HEK293 (cell line): ENCODE measurements around the gene SLC39A11.

Source experiments
- CTCF ChIA-PET: fragments of 350-600 bp; formaldehyde crosslinking; extraction: SDS; loops from one replicate; lab custom pipeline; 2021; ENCODE audit warnings: antibody characterized with exemption; lab: Yijun Ruan, JAX
- POLR2A ChIA-PET: fragments of 300-600 bp; formaldehyde crosslinking; extraction: SDS; loops from one replicate; lab custom pipeline; 2020; ENCODE audit warnings: antibody characterized with exemption, inconsistent platforms; lab: Yijun Ruan, JAX
- H3K27ac ChIP-seq: fragments of 200-500 bp; sonication (Bioruptor generic); 2 replicates; pipeline ENCODE4 v1.5.1; 2014; ENCODE audit warnings: low read depth, low read length, control low read depth, inconsistent platforms; ENCODE audit errors: extremely low read depth
- H3K36me3 ChIP-seq, 2 experiments: fragments of 200-500 bp in 1 of 2; sonication (Bioruptor generic) in 1 of 2; 1 replicate in 1 of 2; 2 replicates in 1 of 2; pipeline ENCODE4 v1.5.1; 2014 to 2017; ENCODE audit warnings: inconsistent platforms in 2 of 2, low read length in 2 of 2; ENCODE audit not compliant: control insufficient read depth in 2 of 2, insufficient read depth in 1 of 2
- H3K4me1 ChIP-seq: fragments of 200-500 bp; sonication (Bioruptor generic); 2 replicates; pipeline ENCODE4 v1.5.1; 2014; ENCODE audit warnings: mild to moderate bottlenecking, low read length, inconsistent platforms; ENCODE audit not compliant: control insufficient read depth, insufficient read depth
- H3K4me3 ChIP-seq: 2 replicates; pipeline ENCODE4 v1.5.1; 2011; ENCODE audit warnings: low read depth, mild to moderate bottlenecking, control low read depth, low read length, moderate library complexity
- H3K9me3 ChIP-seq: fragments of 200-500 bp; sonication (Bioruptor generic); 2 replicates; pipeline ENCODE4 v1.5.1; 2014; ENCODE audit warnings: low read depth, low read length, inconsistent platforms; ENCODE audit not compliant: control insufficient read depth, insufficient read depth
- GLI2 ChIP-seq: fragments of 450-650 bp; formaldehyde crosslinking; IDR thresholded peaks from 2 replicates; pipeline ENCODE4; 2017; ENCODE audit warnings: missing biosample characterization, missing genetic modification characterization, low read depth, borderline replicate concordance
- KLF8 ChIP-seq: fragments of 450-650 bp; formaldehyde crosslinking; IDR thresholded peaks from 2 replicates; pipeline ENCODE4 v1.5.1; 2016; ENCODE audit warnings: missing biosample characterization, missing genetic modification characterization
- SP3 ChIP-seq: fragments of 450-650 bp; formaldehyde crosslinking; IDR thresholded peaks from 2 replicates; pipeline ENCODE4 v1.5.1; 2016; ENCODE audit warnings: missing biosample characterization, missing genetic modification characterization
- ZNF10 ChIP-seq: fragments of 450-650 bp; formaldehyde crosslinking; IDR thresholded peaks from 2 replicates; pipeline ENCODE4 v1.5.1; 2017; ENCODE audit warnings: missing biosample characterization, missing genetic modification characterization
- ZNF221 ChIP-seq: fragments of 450-650 bp; formaldehyde crosslinking; IDR thresholded peaks from 2 replicates; pipeline ENCODE4 v1.5.1; 2017; ENCODE audit warnings: missing biosample characterization, missing genetic modification characterization, borderline replicate concordance
- ZNF341 ChIP-seq: fragments of 450-650 bp; formaldehyde crosslinking; IDR thresholded peaks from 2 replicates; pipeline ENCODE4; 2016; ENCODE audit warnings: low read depth, missing biosample characterization, missing genetic modification characterization
- ZNF416 ChIP-seq: fragments of 450-650 bp; formaldehyde crosslinking; IDR thresholded peaks from 2 replicates; pipeline ENCODE4 v1.5.1; 2016; ENCODE audit warnings: missing biosample characterization, missing genetic modification characterization
- ZNF426 ChIP-seq: fragments of 450-650 bp; formaldehyde crosslinking; IDR thresholded peaks from 2 replicates; pipeline ENCODE4 v1.5.1; 2017; ENCODE audit warnings: missing biosample characterization, missing genetic modification characterization, mild to moderate bottlenecking, inconsistent platforms, moderate library complexity
- ZNF433 ChIP-seq: fragments of 450-650 bp; formaldehyde crosslinking; IDR thresholded peaks from 2 replicates; pipeline ENCODE4 v1.5.1; 2016; ENCODE audit warnings: missing biosample characterization, missing genetic modification characterization, low read depth
- ZNF501 ChIP-seq: fragments of 450-650 bp; formaldehyde crosslinking; IDR thresholded peaks from 2 replicates; pipeline ENCODE4 v1.5.1; 2016; ENCODE audit warnings: missing biosample characterization, missing genetic modification characterization
- ZNF544 ChIP-seq: fragments of 450-650 bp; formaldehyde crosslinking; IDR thresholded peaks from 2 replicates; pipeline ENCODE4 v1.5.0; 2017; ENCODE audit warnings: missing biosample characterization, missing genetic modification characterization
- ZNF621 ChIP-seq: fragments of 450-650 bp; formaldehyde crosslinking; IDR thresholded peaks from 2 replicates; pipeline ENCODE4 v1.5.1; 2017; ENCODE audit warnings: missing biosample characterization, missing genetic modification characterization
- ZNF664 ChIP-seq: fragments of 450-650 bp; formaldehyde crosslinking; IDR thresholded peaks from 2 replicates; pipeline ENCODE4 v1.5.1; 2016; ENCODE audit warnings: missing biosample characterization, missing genetic modification characterization
- ZNF776 ChIP-seq: fragments of 450-650 bp; formaldehyde crosslinking; IDR thresholded peaks from 2 replicates; pipeline ENCODE4 v1.5.0; 2017; ENCODE audit warnings: missing biosample characterization, missing genetic modification characterization, borderline replicate concordance
- ZNF830 ChIP-seq: fragments of 450-650 bp; IDR thresholded peaks from 2 replicates; pipeline ENCODE4 v1.5.0; 2018; ENCODE audit warnings: missing biosample characterization, missing genetic modification characterization, low read depth, mild to moderate bottlenecking, moderate library complexity
- TF ChIP-seq, protein P1 (sequence below): fragments of 450-650 bp; formaldehyde crosslinking; IDR thresholded peaks from 2 replicates; pipeline ENCODE4 v1.5.1; 2016; ENCODE audit warnings: missing biosample characterization, missing genetic modification characterization, low read depth
- TF ChIP-seq, protein P2 (sequence below): fragments of 450-650 bp; formaldehyde crosslinking; IDR thresholded peaks from 2 replicates; pipeline ENCODE4 v1.5.1; 2016; ENCODE audit warnings: missing biosample characterization, missing genetic modification characterization
- TF ChIP-seq, protein P3 (sequence below): fragments of 450-650 bp; formaldehyde crosslinking; IDR thresholded peaks from 2 replicates; pipeline ENCODE4 v1.5.1; 2016; ENCODE audit warnings: missing biosample characterization, missing genetic modification characterization
- TF ChIP-seq, protein P4 (sequence below): fragments of 450-650 bp; IDR thresholded peaks from 2 replicates; pipeline ENCODE4 v1.5.1; 2018; ENCODE audit warnings: missing biosample characterization, mild to moderate bottlenecking, missing genetic modification characterization
- TF ChIP-seq, protein P5 (sequence below): fragments of 450-650 bp; formaldehyde crosslinking; conservative IDR thresholded peaks from 2 replicates; pipeline ENCODE4 v1.5.1; 2016; ENCODE audit warnings: low read depth, missing biosample characterization, missing genetic modification characterization
- TF ChIP-seq, protein P6 (sequence below): fragments of 450-650 bp; formaldehyde crosslinking; IDR thresholded peaks from 2 replicates; pipeline ENCODE4 v1.5.1; 2016; ENCODE audit warnings: missing biosample characterization, missing genetic modification characterization

The SLC39A11 gene

DNA sequence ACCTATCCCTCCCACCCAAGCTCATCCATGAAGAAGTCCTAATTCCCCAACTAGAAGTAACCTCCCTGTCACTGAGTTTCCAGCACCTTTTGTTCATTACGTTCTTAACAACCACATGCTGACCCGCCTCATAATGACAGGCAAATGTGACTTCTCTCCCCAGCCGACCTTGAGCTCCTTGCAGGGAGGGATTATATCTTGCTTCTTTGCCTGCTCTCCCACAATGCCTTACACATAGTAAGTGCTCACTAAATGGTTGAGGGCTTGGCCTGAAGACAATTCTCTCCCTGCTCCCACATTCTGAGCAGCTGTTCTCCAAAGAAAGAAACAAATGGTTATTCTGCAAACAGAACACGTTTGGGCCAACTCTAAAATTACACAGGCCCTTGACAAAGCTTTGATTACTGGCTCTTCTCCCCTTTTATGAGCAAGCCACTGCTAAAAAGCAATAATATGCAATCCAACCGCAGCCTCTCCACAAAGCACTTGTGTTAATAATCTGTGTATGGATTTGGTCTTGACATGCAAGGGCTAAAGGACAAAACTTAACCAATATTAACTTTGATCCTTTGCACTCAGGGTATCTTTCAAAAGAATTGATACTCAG, 23.2 kb downstream of the SLC39A11 start:
- ChIA-PET CTCF (interaction anchor here (1.1 kb wide), 1 partner anchor 8 kb away, joined by 3 read pairs; no protein-coding TSS in a partner anchor), POLR2A (no interaction called here)
- no peak overlapping the region for H3K4me3 ChIP-seq
- no peak for TF ChIP-seq ZNF621 (tag by site-specific recombination)
- 0 out of 2 replicates have a peak, but pooled peaks have one; percentile 9 for TF ChIP-seq ZNF664
- H3K27ac ChIP-seq: no peak overlapping the region
- no peaks in the 10 kb centered on the region for H3K36me3 ChIP-seq
- peaks cover 2% of the 10 kb centered on the region for H3K4me1 ChIP-seq
- H3K9me3 ChIP-seq: no peaks in the 10 kb centered on the region

DNA sequence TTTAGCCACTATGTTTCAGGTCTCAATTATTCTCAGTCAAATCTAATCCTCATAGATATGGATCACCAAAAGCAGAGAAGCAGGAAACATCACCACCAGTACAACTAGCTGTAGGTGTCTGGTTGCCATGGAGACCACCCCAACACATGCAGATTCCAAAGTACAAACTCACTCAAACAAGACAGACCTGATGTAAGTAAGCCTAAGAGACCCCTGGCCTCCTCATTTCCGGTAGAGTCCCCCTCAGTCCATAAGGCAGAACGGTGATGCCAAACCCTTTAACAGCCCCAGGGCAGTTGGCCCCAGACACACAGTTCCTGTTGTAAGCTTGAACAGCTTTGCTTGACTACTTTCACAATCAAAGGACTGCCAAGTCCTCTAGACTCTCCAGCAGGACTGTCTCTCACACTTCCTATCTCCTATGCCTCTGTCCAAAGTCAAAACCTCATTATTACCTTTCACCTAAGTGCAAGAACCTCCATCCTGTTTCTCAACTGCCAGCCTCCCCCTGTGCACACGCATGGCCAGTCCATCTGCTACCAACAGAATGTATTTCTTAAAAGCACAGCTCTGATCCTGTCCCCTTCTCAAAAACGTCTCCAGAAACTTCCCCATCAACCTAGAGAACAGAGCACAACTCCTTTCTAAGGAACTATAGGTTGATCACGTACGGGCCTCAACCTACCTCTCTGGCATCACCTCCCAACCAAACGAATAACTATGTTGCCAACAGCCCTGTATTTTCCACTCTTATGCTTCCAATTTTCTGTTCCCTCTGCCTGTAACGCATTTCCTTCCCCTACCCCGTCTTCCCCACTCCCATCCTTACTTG, 23.9 kb downstream of the SLC39A11 start:
- TF ChIP-seq SP3 (tag by site-specific recombination) (no peak), ZNF776 (tag by site-specific recombination) (no peak), ZNF830 (tag by site-specific recombination) (no peak), ZNF416 (tag by site-specific recombination) (no peak), GLI2 (no peak), ZNF341 (tag by site-specific recombination) (no peak), ZNF426 (tag by site-specific recombination) (no peak), KLF8 (no peak), ZNF501 (tag by site-specific recombination) (no peak), ZNF10 (tag by site-specific recombination) (no peak), ZNF433 (tag by site-specific recombination) (no peak), ZNF544 (tag by site-specific recombination) (no peak), ZNF221 (no peak)
- TF ChIP-seq, protein P1, sequence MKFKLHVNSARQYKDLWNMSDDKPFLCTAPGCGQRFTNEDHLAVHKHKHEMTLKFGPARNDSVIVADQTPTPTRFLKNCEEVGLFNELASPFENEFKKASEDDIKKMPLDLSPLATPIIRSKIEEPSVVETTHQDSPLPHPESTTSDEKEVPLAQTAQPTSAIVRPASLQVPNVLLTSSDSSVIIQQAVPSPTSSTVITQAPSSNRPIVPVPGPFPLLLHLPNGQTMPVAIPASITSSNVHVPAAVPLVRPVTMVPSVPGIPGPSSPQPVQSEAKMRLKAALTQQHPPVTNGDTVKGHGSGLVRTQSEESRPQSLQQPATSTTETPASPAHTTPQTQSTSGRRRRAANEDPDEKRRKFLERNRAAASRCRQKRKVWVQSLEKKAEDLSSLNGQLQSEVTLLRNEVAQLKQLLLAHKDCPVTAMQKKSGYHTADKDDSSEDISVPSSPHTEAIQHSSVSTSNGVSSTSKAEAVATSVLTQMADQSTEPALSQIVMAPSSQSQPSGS (tag by site-specific recombination): no peak
- TF ChIP-seq, protein P2, sequence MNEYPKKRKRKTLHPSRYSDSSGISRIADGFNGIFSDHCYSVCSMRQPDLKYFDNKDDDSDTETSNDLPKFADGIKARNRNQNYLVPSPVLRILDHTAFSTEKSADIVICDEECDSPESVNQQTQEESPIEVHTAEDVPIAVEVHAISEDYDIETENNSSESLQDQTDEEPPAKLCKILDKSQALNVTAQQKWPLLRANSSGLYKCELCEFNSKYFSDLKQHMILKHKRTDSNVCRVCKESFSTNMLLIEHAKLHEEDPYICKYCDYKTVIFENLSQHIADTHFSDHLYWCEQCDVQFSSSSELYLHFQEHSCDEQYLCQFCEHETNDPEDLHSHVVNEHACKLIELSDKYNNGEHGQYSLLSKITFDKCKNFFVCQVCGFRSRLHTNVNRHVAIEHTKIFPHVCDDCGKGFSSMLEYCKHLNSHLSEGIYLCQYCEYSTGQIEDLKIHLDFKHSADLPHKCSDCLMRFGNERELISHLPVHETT (tag by site-specific recombination): no peak
- TF ChIP-seq, protein P3, sequence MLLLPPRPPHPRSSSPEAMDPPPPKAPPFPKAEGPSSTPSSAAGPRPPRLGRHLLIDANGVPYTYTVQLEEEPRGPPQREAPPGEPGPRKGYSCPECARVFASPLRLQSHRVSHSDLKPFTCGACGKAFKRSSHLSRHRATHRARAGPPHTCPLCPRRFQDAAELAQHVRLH (tag by site-specific recombination): no peak
- TF ChIP-seq, protein P4, sequence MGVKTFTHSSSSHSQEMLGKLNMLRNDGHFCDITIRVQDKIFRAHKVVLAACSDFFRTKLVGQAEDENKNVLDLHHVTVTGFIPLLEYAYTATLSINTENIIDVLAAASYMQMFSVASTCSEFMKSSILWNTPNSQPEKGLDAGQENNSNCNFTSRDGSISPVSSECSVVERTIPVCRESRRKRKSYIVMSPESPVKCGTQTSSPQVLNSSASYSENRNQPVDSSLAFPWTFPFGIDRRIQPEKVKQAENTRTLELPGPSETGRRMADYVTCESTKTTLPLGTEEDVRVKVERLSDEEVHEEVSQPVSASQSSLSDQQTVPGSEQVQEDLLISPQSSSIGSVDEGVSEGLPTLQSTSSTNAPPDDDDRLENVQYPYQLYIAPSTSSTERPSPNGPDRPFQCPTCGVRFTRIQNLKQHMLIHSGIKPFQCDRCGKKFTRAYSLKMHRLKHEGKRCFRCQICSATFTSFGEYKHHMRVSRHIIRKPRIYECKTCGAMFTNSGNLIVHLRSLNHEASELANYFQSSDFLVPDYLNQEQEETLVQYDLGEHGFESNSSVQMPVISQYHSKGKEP: no peak
- TF ChIP-seq, protein P5, sequence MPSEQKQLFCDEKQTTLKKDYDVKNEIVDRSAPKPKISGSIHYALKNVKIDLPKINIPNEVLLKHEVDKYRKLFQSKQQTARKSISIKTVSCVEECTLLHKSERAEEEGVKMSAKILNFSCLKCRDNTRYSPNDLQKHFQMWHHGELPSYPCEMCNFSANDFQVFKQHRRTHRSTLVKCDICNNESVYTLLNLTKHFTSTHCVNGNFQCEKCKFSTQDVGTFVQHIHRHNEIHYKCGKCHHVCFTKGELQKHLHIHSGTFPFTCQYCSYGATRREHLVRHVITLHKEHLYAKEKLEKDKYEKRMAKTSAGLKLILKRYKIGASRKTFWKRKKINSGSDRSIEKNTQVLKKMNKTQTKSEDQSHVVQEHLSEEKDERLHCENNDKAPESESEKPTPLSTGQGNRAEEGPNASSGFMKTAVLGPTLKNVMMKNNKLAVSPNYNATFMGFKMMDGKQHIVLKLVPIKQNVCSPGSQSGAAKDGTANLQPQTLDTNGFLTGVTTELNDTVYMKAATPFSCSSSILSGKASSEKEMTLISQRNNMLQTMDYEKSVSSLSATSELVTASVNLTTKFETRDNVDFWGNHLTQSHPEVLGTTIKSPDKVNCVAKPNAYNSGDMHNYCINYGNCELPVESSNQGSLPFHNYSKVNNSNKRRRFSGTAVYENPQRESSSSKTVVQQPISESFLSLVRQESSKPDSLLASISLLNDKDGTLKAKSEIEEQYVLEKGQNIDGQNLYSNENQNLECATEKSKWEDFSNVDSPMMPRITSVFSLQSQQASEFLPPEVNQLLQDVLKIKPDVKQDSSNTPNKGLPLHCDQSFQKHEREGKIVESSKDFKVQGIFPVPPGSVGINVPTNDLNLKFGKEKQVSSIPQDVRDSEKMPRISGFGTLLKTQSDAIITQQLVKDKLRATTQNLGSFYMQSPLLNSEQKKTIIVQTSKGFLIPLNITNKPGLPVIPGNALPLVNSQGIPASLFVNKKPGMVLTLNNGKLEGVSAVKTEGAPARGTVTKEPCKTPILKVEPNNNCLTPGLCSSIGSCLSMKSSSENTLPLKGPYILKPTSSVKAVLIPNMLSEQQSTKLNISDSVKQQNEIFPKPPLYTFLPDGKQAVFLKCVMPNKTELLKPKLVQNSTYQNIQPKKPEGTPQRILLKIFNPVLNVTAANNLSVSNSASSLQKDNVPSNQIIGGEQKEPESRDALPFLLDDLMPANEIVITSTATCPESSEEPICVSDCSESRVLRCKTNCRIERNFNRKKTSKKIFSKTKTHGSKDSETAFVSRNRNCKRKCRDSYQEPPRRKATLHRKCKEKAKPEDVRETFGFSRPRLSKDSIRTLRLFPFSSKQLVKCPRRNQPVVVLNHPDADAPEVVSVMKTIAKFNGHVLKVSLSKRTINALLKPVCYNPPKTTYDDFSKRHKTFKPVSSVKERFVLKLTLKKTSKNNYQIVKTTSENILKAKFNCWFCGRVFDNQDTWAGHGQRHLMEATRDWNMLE (tag by site-specific recombination): no peak
- TF ChIP-seq, protein P6, sequence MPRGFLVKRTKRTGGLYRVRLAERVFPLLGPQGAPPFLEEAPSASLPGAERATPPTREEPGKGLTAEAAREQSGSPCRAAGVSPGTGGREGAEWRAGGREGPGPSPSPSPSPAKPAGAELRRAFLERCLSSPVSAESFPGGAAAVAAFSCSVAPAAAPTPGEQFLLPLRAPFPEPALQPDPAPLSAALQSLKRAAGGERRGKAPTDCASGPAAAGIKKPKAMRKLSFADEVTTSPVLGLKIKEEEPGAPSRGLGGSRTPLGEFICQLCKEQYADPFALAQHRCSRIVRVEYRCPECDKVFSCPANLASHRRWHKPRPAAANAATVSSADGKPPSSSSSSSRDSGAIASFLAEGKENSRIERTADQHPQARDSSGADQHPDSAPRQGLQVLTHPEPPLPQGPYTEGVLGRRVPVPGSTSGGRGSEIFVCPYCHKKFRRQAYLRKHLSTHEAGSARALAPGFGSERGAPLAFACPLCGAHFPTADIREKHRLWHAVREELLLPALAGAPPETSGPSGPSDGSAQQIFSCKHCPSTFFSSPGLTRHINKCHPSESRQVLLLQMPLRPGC: no peak
- ChIA-PET CTCF (no interaction called here), POLR2A (no interaction called here)
- Histone ChIP-seq H3K9me3 (no peaks in the 10 kb centered on the region), H3K36me3 (no peaks in the 10 kb centered on the region), H3K4me1 (peaks cover 8% of the 10 kb centered on the region), H3K4me3 (no peak overlapping the region), H3K27ac (no peak overlapping the region)
